A549 treated with AZD2906 at 1 μM for 4 hours (cell line): ENCODE data around the gene PLA2G4F. TPM values are rescaled to one million over a fixed set of nuclear protein-coding genes. Genes with fewer than 3 reads are reported as not detected.

ENCODE experiments used
- total RNA-seq: library from RNA; stranded (reverse); fragments of 200-300 nt; extraction: Qiagen RNA extraction; gene quantifications from 5 replicates; pipeline ENCODE4 v1.2.3, GENCODE V29; 2022

Gene PLA2G4F, protein sequence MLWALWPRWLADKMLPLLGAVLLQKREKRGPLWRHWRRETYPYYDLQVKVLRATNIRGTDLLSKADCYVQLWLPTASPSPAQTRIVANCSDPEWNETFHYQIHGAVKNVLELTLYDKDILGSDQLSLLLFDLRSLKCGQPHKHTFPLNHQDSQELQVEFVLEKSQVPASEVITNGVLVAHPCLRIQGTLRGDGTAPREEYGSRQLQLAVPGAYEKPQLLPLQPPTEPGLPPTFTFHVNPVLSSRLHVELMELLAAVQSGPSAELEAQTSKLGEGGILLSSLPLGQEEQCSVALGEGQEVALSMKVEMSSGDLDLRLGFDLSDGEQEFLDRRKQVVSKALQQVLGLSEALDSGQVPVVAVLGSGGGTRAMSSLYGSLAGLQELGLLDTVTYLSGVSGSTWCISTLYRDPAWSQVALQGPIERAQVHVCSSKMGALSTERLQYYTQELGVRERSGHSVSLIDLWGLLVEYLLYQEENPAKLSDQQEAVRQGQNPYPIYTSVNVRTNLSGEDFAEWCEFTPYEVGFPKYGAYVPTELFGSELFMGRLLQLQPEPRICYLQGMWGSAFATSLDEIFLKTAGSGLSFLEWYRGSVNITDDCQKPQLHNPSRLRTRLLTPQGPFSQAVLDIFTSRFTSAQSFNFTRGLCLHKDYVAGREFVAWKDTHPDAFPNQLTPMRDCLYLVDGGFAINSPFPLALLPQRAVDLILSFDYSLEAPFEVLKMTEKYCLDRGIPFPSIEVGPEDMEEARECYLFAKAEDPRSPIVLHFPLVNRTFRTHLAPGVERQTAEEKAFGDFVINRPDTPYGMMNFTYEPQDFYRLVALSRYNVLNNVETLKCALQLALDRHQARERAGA
- total RNA-seq = 0.05 TPM in 1 of 5 replicates, not detected in the others

DNA sequence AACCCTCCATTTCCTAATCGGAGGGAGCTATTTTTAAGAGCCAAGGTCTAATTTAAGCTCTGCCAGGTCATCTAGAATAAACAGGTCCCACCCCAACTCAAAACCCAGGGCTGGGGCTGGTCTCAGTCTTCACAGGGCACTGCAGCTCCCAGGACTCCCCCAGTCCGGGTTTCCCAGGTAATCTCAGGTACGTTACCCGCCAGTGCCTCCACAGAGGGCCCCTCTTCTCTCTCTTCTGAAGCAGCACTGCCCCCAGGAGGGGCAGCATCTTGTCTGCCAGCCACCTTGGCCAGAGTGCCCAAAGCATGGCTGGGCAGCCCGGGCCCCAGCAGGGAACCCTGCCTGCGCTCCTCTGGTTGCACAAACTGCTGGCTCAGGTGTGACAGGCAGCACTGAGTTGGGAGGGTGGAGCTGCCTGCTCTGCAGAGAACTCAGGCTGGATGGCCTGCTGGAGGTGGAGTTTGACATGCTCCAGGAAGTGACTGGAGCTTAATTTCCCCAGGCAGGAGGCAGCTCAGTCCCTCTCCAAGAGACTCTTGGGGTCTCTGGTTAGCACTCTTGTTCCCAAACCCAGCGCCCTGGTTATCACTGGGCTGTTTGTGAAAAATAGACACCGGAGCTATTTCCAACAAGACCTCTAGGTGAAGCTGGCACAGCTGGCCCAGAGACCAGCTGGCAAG is at the start of gene PLA2G4F:
Gene PLA2G4F (minus strand): TSS at position 394 of the 680 bp plus-strand sequence. CDS start 87 bp downstream, at position 307.

DNA sequence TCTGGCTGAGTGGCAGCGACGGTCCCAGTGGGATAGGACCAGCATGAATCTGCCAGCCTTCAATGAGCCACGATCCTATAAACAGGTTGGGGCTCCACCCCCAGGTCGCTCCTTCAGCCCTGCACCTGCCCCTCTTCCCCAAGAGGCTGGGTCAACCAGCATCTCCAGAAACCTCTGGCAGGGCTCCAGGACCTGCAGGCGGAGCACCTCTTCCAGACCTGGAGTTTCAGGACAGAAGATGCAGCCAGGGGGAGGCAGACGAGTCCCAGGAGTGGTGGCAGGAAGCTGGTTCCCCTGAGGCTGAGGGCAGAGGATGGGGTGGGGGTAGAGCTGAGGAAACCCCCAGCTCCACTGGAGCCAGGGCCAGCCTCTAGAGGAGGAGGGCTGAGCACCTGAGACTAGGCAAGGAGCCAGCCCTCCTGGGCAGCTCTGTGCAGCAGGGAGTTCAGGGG is 61.9 kb downstream of the PLA2G4F start, which contains the start of gene PLA2G4D:
Gene PLA2G4D (minus strand): TSS at position 51 of the 452 bp plus-strand sequence. CDS start 103 bp downstream, outside the sequence.

Other genes with a start within 250 kb of the PLA2G4F start
- 10.3 to 12.7 TPM (median 11.4 TPM) in 5 replicates for gene EHD4, start 184.1 kb downstream of the PLA2G4F start, total RNA-seq
- 0.06 TPM in 1 of 5 replicates, not detected in the others for gene PLA2G4E, start 135.6 kb downstream of the PLA2G4F start, total RNA-seq
- gene PLA2G4D, start 62.1 kb downstream of the PLA2G4F start, total RNA-seq = not detected in 5 replicates
- gene VPS39, start 51.7 kb upstream of the PLA2G4F start, total RNA-seq = 14.3 to 16.0 TPM (median 15.0 TPM) in 5 replicates
- gene GANC, start 116.6 kb upstream of the PLA2G4F start, total RNA-seq = 5.1 to 8.3 TPM (median 6.1 TPM) in 5 replicates
- 25.4 to 35.7 TPM (median 26.9 TPM) in 5 replicates for gene TMEM87A, start 116.8 kb upstream of the PLA2G4F start, total RNA-seq
- gene CAPN3, start 202.9 kb upstream of the PLA2G4F start, total RNA-seq = 0.17 to 0.36 TPM (median 0.22 TPM) in 5 replicates